ENCODE data around the gene MYCBP2.
"Not testable (repeated sequence)": the region's sequence is repeated elsewhere in the genome, so short reads cannot be mapped to it uniquely, and the experiment has no call there.

MYCBP2 gene

GRCh38 chr13:77031656-77032243, 295.1 kb downstream of the MYCBP2 start:
- no peak for DNase-seq (ENCODE audit: low read depth)

DNA sequence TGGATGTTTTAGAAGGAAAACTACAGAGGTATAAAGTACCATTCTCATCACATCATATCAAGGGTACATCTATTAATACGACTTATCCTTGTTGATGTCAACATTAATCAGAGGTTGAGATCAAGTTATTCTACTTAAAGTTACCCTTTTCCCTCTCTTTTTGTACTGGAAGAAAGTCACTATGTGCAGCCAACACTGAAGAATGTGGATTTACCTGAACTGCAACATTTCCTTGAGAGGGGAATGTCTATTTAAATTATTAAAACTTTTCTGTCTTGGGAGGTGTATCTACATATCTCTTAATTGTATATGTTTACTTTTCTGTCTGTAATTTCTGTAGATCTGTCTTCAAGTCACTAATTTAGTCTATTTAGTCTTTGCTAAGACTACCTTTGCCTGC, 297.5 kb downstream of the MYCBP2 start:
- DNase-seq (ENCODE audit: low read depth), result no peak

- DNase-seq (ENCODE audit: low read depth), result peak; percentile 47
Measured at GRCh38 chr13:77028202-77028601, 298.7 kb downstream of the MYCBP2 start.

DNA sequence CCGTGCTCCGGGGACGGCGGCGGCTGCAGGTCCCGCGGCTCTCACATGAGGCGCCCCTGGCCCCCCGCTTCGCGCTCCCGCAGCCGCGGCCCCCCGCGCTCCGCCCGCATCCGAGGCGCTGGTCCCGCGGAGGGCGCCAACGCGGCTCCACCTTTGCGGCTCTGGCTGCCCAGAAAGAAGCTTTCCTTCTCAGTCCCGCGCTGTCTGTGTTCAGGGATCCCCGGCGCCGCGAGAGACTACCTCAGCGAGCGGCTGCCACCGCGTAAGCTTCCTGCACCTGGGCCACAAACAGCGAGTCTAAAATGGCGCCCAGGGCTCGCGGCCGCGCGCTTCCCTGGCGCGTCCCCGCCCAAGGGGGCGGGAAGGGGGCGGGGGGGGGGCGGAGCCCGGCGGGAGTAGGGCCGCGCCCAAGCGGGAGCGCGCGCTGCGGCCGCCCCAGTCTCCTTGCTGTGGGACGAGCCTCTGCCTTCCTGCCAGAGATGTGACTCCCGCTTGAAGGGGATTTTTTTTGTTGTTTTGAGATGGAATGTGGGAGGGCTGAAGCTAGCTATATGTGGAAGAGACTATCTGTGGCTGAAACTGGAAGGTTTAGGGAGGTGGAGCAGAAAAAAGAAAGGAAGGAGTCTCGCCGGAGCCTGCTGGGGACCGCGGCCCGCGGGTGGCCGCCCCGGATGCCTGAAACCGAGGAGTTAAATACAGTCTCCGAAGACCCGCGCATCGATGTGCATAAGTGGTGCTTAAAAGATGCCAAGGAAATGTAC, 299.9 kb downstream of the MYCBP2 start, which contains the start of gene FBXL3:
TSS of gene FBXL3 (minus strand) at position 299 of the 761 bp plus-strand sequence. CDS start 5,299 bp downstream, outside the sequence.
- peak; percentile 91 for DNase-seq (ENCODE audit: low read depth)

DNA sequence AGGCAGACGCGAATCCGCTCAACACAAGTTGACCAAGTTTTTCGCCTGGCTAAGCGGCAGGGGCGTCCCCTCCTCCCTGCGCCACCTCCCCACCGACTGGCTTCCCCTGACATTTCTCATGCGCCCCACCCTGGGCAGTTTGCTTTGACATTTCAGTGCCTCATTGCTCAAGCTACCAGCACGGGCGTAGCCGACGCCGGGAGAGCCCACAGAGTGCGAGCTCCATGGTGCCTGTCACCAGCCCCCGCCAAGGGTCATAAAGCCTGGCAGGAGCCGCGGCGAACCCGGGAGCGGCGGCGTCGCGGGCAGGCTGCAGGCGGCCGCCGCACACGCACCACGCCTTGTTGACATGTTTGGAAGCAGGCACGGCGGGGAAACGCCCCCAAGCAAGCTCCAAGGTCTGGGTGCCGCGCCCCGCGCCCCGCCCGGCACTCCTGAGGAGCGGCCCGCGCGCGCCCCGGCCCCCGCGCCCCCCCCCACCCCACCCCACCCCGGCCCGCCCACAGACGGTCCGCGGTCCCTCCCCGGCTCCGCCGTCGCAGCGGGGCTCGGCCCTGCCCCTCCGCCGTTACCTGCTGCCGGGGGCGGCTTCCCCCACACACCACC, 300.5 kb downstream of the MYCBP2 start:
- DNase-seq (ENCODE audit: low read depth), result peak; percentile 71

DNA sequence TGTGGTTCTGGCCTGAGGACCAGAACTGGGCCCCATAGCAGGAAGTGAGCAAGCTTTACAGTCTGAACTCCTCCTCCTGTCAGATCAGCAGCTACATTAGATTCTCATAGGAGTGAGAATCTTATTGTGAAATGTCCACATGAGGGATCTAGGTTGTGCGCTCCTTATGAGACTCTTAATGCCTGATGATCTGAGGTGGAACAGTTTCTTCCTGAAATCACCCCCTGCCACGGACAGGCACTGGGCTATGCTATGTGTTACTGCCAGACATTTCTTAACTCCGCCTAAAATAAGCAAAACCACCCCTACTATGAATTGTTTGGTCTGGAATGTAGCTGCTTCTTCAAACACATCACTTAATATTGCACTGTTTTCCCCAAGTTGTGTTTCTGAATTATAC, 304.6 kb downstream of the MYCBP2 start:
- DNase-seq (ENCODE audit: low read depth), result peak; percentile 93

- DNase-seq (ENCODE audit: low read depth), result no peak
Measured at GRCh38 chr13:77019756-77020155, 307.1 kb downstream of the MYCBP2 start.

DNA sequence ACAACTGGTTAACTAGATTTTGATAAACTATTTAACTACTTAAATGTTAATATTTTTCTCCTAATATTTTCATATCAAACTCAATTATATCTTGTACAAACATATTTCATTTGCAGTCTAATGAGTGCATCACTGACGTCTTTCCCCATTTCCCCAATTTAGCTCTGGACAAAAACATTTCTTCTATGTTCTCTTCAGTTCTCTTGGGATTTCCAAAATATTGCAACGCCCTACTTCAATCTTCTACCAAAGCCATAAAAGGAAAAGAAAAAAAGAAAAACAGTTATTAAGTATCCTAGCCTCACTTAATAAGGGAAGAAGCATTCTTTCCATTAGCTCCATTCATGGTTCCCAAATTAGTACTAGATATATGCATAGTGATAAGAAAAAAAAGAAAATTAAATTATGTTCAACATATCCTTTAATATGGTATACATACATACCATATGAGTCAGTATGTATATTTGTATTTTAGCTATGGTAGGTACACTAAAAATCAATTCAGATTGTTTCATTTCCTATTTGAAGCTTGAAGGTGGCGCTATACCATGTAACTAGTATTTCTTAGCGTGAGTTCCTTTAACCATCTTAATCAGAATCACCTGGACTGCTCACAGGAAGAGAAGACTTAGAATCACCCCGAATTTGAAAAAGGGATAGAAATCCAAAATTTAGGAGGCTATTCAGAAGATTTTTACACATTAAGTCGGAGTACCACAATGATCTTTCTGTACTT, 309.8 kb downstream of the MYCBP2 start:
- no peak for DNase-seq (ENCODE audit: low read depth)

- peak; percentile 26 for DNase-seq (ENCODE audit: low read depth)
Measured at GRCh38 chr13:77016251-77016812, 310.6 kb downstream of the MYCBP2 start.

- no peak for DNase-seq (ENCODE audit: low read depth)
Measured at GRCh38 chr13:77014906-77015685, 311.8 kb downstream of the MYCBP2 start.

DNA sequence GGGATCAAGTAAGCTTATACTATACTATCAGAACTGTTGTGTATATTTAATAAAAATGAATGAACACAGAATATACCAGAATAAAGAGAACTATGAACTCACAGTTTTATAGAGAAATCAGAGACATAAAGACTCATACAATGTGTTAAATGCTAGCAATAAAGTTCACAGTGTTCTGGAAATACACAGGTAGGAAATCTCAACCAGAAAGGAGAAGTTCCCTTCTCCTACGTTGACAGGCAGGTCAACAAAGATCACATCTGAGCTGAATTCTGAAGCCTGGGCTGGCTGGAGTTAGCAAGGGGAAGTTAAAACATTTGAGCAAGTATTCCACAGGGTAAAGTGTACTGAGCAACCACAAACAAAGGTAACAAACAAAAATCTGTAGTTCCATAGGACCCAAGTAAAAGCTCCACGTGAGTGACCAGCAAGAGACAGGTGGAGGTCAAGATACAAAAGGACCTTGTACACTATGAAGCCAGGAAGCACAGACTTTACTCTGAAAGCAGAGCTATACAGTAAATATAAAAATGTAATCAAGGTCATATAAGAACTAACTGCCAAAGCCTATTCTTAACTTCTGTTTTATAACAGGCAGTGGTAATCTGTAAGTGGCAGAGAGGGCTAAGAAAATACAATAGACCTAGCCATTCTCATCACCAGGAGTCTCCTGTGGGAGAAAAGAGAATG, 312.9 kb downstream of the MYCBP2 start:
- DNase-seq (ENCODE audit: low read depth), result no peak

DNA sequence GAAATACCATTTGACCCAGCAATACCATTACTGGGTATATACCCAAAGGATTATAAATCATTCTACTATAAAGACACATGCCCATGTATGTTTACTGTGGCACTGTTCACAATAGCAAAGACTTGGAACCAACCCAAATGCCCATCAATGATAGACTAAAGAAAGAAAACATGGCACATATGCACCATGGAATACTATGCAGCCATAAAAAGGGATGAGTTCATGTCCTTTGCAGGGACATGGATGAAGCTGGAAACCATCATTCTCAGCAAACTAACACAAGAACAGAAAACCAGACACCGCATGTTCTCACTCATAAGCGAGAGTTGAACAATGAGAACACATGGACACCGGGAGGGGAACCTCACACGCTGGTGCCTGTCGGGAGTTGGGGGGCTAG, 317.2 kb downstream of the MYCBP2 start:
- DNase-seq (ENCODE audit: low read depth), result not testable (repeated sequence)

- peak; percentile 18 for DNase-seq (ENCODE audit: low read depth)
Measured at GRCh38 chr13:77009011-77009410, 317.9 kb downstream of the MYCBP2 start.

DNA sequence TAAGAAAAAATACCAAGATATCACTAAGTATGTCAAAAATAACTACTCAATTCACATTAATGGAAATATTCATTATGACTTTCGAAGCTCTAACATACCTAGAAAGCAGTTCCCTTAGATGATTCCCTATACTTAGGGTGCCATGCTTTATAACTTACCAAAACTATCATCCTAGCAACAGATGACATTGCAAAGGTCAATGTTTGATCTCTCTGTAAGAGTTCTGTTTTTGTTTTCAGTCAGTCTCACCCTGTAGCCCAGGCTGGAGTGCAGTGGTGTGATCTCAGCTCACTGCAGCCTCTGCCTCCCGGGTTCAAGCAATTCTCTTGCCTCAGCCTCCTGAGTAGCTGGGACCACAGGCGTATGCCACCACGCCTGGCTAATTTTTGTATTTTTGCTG, 318.6 kb downstream of the MYCBP2 start:
- DNase-seq (ENCODE audit: low read depth), result not testable (repeated sequence)

DNA sequence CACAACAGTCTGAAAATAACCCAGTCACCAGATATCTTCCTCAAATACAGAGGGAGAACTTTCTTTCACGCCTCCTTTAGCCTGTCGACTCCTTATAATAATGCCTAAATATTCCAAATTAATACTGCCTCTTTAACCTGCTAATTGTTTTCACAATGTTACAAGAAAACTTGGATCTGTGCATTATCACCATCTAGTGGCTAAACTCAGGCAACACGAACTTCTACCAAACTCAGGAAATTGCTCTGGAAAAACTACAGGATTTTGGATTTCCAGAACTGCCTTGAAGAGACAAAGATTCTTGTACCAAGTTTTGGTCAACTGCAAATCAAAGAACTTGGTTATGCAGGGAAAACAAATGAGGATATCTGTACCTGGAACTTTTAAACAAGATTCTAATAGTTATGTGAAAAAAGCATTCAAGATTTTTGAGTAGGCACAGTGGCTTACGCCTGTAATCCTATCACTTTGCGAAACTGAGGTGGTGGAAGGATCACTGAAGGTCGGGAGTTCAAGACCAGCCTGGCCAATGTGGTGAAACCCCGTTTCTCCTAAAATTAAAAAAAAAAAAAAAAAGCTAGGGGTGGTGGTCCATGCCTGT, 324.2 kb downstream of the MYCBP2 start:
- peak; percentile 48 for DNase-seq (ENCODE audit: low read depth)

GRCh38 chr13:77001963-77002587, 324.8 kb downstream of the MYCBP2 start:
- DNase-seq (ENCODE audit: low read depth), result no peak

GRCh38 chr13:77001540-77001939, 325.4 kb downstream of the MYCBP2 start:
- no peak for DNase-seq (ENCODE audit: low read depth)

DNA sequence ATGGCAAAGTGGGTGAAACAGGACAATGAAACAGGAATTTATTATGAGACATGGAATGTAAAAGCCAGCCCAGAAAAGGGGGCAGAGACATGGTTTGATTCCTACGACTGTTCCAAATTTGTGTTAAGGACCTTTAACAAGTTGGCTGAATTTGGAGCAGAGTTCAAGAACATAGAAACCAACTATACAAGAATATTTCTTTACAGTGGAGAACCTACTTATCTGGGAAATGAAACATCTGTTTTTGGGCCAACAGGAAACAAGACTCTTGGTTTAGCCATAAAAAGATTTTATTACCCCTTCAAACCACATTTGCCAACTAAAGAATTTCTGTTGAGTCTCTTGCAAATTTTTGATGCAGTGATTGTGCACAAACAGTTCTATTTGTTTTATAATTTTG, 326.4 kb downstream of the MYCBP2 start:
- DNase-seq (ENCODE audit: low read depth), result no peak
